Measurements from ENCODE around the gene PCDHGA7.
"Not testable (repeated sequence)": the region's sequence is repeated elsewhere in the genome, so short reads cannot be mapped to it uniquely, and the experiment has no call there.

The PCDHGA7 gene

DNA sequence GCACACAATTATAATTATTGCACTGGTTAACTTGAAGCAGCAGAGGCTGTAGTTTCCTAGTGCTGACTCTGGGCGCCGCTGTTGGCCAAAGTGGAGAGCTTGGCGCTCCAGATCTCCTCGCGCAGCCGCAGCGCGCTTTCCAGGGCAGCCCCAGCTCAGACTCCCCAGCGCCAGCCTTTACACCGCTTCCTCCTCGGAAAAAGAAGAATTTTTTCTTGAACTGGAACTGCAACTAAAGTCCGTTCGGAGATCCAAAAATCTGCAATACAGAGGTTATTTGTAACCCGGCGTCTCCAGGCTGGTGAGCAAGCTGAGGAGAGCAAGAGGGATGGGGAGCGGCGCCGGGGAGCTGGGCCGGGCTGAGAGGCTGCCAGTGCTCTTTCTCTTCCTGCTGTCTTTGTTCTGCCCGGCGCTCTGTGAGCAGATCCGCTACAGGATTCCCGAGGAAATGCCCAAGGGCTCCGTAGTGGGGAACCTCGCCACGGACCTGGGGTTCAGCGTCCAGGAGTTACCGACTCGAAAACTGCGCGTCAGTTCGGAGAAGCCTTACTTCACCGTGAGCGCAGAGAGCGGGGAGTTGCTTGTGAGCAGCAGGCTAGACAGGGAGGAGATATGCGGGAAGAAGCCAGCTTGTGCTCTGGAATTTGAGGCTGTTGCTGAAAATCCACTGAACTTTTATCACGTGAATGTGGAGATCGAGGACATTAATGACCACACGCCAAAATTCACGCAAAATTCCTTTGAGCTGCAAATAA lies 5.2 kb downstream of the PCDHGA7 start, which contains the start of gene PCDHGB4:
Gene PCDHGB4 (plus strand): TSS at position 142 of the 755 bp plus-strand sequence. CDS start 187 bp downstream, at position 329.
- peaks cover 77% of the 10 kb centered on the region for H3K27me3 Mint-ChIP-seq
- H3K4me3 Mint-ChIP-seq: peak within 1 kb of the TSS; percentile 42
- H3K36me3 Mint-ChIP-seq: peaks cover 10% of the 10 kb centered on the region
- peaks cover 15% of the 10 kb centered on the region for H3K9me3 Mint-ChIP-seq
- ATAC-seq, H3K27ac Mint-ChIP-seq, H3K4me1 Mint-ChIP-seq: not testable (repeated sequence)

DNA sequence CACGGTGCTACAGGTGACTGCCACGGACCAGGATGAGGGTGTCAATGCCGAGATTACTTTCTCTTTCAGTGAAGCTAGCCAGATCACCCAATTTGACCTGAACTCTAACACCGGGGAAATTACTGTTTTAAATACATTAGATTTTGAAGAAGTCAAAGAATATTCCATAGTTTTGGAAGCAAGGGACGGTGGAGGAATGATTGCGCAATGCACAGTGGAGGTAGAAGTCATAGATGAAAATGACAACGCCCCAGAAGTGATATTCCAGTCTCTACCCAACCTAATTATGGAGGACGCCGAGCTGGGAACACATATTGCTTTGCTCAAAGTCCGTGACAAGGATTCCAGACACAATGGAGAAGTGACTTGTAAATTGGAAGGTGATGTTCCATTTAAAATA lies 6.1 kb downstream of the PCDHGA7 start:
- H3K36me3 Mint-ChIP-seq: peaks cover 6% of the 10 kb centered on the region
- no peak overlapping the region for H3K27ac Mint-ChIP-seq

DNA sequence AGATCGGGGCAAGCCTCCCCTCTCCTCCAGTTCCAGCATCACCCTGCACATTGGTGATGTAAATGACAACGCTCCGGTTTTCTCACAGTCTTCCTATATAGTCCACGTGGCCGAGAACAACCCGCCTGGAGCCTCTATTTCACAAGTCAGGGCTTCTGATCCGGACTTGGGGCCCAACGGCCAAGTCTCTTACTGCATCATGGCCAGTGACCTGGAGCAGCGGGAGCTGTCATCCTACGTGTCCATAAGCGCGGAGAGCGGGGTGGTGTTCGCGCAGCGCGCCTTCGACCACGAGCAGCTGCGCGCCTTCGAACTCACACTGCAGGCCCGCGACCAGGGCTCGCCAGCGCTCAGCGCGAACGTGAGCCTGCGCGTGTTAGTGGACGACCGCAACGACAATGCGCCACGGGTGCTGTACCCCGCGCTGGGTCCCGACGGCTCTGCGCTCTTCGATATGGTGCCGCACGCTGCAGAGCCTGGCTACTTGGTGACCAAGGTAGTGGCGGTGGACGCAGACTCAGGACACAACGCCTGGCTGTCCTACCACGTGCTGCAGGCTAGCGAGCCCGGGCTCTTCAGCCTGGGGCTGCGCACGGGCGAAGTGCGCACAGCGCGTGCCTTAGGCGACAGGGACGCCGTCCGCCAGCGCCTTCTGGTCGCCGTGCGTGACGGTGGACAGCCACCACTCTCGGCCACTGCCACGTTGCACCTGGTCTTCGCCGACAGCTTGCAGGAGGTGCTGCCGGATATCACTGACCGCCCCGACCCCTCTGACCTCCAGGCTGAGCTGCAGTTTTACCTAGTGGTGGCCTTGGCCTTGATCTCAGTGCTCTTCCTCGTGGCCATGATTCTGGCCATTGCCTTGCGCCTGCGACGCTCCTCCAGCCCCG lies 6.9 kb downstream of the PCDHGA7 start:
- Mint-ChIP-seq H3K27ac (no peak overlapping the region), H3K4me1 (no peaks in the 10 kb centered on the region), H3K27me3 (peaks cover 82% of the 10 kb centered on the region), H3K4me3 (no peak overlapping the region), H3K36me3 (peaks cover 11% of the 10 kb centered on the region), H3K9me3 (peaks cover 19% of the 10 kb centered on the region)
- ATAC-seq: no peak

More for the DNA sequence above, 6.1 kb downstream of the PCDHGA7 start:
- Mint-ChIP-seq H3K9me3 (peaks cover 15% of the 10 kb centered on the region), H3K4me1 (no peaks in the 10 kb centered on the region), H3K27me3 (peaks cover 76% of the 10 kb centered on the region), H3K4me3 (no peak overlapping the region)
- no peak for ATAC-seq

DNA sequence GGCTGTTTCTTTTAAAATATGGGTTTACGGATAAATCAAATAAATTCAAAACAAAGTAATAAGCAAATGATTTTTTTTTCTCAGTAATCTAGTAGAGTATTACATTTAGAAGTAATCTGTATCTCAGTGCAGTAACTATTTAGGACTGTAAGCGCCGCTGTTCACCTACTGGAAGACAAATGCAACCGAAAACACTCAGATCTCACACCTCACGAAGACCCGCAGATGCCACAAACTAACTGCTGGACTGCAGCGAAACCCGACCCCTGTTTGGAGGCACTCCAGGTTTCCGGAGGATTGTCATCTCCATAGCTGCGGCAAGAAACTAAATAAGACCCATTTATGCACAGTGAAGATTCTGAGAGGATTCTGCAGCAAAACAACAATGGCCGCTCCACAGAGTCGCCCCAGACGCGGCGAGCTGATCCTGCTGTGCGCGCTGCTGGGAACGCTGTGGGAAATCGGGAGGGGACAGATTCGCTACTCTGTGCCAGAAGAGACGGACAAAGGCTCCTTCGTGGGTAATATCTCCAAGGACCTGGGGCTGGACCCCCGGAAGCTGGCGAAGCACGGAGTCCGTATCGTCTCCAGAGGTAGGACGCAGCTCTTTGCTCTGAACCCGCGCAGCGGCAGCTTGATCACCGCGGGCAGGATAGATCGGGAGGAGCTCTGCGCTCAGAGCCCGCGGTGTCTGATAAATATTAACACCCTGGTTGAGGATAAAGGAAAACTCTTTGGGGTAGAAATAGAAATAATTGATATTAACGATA lies 10.1 kb downstream of the PCDHGA7 start, which contains the start of gene PCDHGA8:
Gene PCDHGA8 (plus strand): TSS at position 205 of the 770 bp plus-strand sequence. CDS start 181 bp downstream, at position 386.
- Mint-ChIP-seq H3K36me3 (peaks cover 11% of the 10 kb centered on the region), H3K27me3 (peaks cover 83% of the 10 kb centered on the region), H3K9me3 (peaks cover 19% of the 10 kb centered on the region), H3K4me3 (no peak within 1 kb of the TSS), H3K27ac (no peak within 1 kb of the TSS), H3K4me1 (no peaks in the 10 kb centered on the region)
- ATAC-seq: no peak

DNA sequence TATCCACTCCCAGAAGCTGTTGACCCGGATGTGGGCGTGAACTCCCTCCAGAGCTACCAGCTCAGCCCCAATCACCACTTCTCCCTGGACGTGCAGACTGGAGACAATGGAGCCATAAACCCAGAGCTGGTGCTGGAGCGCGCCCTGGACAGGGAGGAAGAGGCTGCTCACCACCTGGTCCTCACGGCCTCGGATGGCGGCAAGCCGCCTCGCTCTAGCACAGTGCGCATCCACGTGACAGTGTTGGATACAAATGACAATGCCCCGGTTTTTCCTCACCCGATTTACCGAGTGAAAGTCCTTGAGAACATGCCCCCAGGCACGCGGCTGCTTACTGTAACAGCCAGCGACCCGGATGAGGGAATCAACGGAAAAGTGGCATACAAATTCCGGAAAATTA lies 10.7 kb downstream of the PCDHGA7 start:
- Mint-ChIP-seq H3K36me3 (peaks cover 11% of the 10 kb centered on the region), H3K9me3 (peaks cover 19% of the 10 kb centered on the region), H3K4me3 (no peak overlapping the region), H3K27me3 (peaks cover 80% of the 10 kb centered on the region), H3K4me1 (no peaks in the 10 kb centered on the region), H3K27ac (no peak overlapping the region)
- ATAC-seq: no peak

DNA sequence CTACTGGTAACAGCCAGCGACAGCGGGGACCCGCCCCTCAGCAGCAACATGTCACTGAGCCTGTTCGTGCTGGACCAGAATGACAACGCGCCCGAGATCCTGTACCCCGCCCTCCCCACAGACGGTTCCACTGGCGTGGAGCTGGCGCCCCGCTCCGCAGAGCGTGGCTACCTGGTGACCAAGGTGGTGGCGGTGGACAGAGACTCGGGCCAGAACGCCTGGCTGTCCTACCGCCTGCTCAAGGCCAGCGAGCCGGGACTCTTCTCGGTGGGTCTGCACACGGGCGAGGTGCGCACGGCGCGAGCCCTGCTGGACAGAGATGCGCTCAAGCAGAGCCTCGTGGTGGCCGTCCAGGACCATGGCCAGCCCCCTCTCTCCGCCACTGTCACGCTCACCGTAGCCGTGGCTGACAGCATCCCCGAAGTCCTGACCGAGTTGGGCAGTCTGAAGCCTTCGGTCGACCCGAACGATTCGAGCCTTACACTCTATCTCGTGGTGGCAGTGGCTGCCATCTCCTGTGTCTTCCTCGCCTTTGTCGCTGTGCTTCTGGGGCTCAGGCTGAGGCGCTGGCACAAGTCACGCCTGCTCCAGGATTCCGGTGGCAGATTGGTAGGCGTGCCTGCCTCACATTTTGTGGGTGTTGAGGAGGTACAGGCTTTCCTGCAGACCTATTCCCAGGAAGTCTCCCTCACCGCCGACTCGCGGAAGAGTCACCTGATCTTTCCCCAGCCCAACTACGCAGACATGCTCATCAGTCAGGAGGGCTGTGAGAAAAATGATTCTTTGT lies 12.1 kb downstream of the PCDHGA7 start:
- H3K27ac Mint-ChIP-seq, H3K4me3 Mint-ChIP-seq, H3K4me1 Mint-ChIP-seq, ATAC-seq: not testable (repeated sequence)
- H3K9me3 Mint-ChIP-seq: peaks cover 13% of the 10 kb centered on the region
- H3K36me3 Mint-ChIP-seq: peaks cover 11% of the 10 kb centered on the region
- peaks cover 79% of the 10 kb centered on the region for H3K27me3 Mint-ChIP-seq

DNA sequence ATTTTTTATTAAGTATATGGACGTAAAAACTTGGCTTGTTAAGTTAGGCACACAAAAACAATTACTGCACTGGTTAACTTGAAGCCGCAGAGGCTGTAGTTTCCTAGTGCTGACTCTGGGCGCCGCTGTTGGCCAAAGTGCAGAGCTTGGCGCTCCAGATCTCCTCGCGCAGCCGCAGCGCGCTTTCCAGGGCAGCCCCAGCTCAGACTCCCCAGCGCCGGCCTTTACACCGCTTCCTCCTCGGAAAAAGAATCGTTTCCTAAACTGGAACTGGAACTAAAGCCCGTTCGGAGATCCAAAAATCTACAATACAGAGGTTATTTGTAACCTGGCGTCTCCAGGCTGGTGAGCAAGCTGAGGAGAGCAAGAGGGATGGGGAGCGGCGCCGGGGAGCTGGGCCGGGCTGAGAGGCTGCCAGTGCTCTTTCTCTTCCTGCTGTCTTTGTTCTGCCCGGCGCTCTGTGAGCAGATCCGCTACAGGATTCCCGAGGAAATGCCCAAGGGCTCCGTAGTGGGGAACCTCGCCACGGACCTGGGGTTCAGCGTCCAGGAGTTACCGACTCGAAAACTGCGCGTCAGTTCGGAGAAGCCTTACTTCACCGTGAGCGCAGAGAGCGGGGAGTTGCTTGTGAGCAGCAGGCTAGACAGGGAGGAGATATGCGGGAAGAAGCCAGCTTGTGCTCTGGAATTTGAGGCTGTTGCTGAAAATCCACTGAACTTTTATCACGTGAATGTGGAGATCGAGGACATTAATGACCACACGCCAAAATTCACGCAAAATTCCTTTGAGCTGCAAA lies 15.4 kb downstream of the PCDHGA7 start, which contains the start of gene PCDHGB5:
Gene PCDHGB5 (plus strand): TSS at position 192 of the 796 bp plus-strand sequence. CDS start 181 bp downstream, at position 373.
- ATAC-seq: peak; percentile 56
- Mint-ChIP-seq H3K4me3 (peak within 1 kb of the TSS; percentile 63), H3K36me3 (peaks cover 10% of the 10 kb centered on the region), H3K27me3 (peaks cover 80% of the 10 kb centered on the region)
- H3K27ac Mint-ChIP-seq, H3K4me1 Mint-ChIP-seq, H3K9me3 Mint-ChIP-seq: not testable (repeated sequence)

DNA sequence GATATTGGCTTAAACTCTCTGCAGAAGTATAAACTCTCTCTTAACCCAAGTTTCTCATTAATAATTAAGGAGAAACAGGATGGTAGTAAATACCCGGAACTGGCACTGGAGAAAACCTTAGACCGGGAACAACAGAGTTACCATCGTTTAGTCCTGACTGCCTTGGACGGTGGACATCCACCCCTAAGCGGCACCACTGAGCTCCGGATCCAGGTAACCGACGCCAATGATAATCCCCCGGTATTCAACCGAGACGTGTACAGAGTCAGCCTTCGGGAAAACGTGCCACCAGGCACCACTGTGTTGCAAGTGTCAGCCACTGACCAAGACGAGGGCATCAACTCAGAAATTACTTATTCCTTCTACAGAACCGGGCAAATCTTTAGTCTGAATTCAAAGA lies 16.1 kb downstream of the PCDHGA7 start:
- no peaks in the 10 kb centered on the region for H3K4me1 Mint-ChIP-seq
- H3K4me3 Mint-ChIP-seq: no peak overlapping the region
- H3K27ac Mint-ChIP-seq: no peak overlapping the region
- H3K36me3 Mint-ChIP-seq: peaks cover 10% of the 10 kb centered on the region
- peaks cover 7% of the 10 kb centered on the region for H3K9me3 Mint-ChIP-seq
- no peak for ATAC-seq
- H3K27me3 Mint-ChIP-seq: peaks cover 80% of the 10 kb centered on the region

DNA sequence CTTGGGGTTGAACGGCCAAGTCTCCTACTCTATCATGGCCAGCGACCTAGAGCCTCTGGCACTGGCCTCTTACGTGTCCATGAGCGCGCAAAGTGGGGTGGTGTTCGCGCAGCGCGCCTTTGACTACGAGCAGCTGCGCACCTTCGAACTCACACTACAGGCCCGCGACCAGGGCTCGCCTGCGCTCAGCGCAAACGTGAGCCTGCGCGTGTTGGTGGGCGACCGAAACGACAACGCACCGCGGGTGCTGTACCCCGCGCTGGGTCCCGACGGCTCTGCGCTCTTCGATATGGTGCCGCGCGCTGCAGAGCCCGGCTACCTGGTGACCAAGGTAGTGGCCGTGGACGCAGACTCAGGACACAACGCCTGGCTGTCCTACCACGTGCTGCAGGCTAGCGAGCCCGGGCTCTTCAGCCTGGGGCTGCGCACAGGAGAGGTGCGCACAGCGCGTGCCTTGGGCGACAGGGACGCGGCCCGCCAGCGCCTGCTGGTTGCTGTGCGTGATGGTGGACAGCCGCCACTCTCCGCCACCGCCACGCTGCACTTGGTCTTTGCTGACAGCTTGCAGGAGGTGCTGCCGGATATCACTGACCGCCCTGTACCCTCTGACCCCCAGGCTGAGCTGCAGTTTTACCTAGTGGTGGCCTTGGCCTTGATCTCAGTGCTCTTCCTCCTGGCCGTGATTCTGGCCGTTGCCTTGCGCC lies 17.2 kb downstream of the PCDHGA7 start:
- H3K9me3 Mint-ChIP-seq: peaks cover 3% of the 10 kb centered on the region
- peaks cover 80% of the 10 kb centered on the region for H3K27me3 Mint-ChIP-seq
- no peak overlapping the region for H3K27ac Mint-ChIP-seq
- H3K4me3 Mint-ChIP-seq: peak overlapping the region; percentile 32
- no peak for ATAC-seq
- H3K4me1 Mint-ChIP-seq: no peaks in the 10 kb centered on the region
- peaks cover 6% of the 10 kb centered on the region for H3K36me3 Mint-ChIP-seq

DNA sequence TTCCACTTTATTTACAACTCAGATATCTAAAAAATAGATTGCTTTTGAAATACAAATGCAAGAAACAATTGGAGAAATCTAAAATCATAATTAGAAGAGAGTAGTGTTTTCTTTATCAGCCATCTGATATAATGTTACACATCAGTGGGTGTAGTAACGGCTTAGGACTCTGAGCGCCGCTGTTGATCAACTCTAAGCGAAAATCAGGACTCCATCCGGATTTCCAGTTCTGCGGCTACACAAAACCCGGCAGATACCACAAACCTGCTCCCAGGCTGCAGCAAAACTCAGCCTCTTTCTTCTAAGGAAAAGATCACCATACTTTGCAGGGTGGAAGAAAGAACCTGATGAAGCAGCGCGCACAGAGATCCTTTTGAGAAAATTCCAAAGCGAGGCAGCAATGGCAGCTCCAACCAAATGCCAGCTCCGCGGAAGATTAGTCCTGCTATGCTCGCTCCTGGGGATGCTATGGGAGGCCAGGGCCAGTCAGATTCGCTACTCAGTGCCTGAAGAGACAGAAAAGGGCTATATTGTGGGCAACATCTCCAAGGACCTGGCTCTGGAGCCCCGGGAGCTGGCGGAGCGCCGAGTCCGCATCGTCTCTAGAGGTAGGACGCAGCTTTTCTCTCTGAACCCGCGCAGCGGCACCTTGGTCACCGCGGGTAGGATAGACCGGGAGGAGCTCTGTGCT lies 20.2 kb downstream of the PCDHGA7 start, which contains the start of gene PCDHGA9:
Gene PCDHGA9 (plus strand): TSS at position 226 of the 691 bp plus-strand sequence. CDS start 175 bp downstream, at position 401.
- ATAC-seq: no peak
- Mint-ChIP-seq H3K27me3 (peaks cover 77% of the 10 kb centered on the region), H3K4me1 (no peaks in the 10 kb centered on the region), H3K4me3 (peak within 1 kb of the TSS; percentile 60), H3K27ac (no peak within 1 kb of the TSS), H3K9me3 (peaks cover 6% of the 10 kb centered on the region), H3K36me3 (peaks cover 6% of the 10 kb centered on the region)

DNA sequence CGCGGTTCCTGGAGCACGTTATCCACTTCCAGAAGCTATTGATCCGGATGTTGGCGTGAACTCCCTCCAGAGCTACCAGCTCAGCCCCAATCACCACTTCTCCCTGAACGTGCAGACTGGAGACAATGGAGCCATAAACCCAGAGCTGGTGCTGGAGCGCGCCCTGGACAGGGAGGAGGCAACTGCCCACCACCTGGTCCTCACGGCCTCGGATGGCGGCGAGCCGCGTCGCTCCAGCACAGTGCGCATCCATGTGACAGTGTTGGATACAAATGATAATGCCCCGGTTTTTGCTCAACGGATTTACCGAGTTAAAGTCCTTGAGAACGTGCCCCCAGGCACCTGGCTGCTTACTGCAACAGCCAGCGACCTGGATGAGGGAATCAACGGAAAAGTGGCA lies 20.8 kb downstream of the PCDHGA7 start:
- Mint-ChIP-seq H3K4me1 (no peaks in the 10 kb centered on the region), H3K9me3 (peaks cover 9% of the 10 kb centered on the region), H3K27ac (no peak overlapping the region), H3K36me3 (peaks cover 6% of the 10 kb centered on the region), H3K27me3 (peaks cover 84% of the 10 kb centered on the region), H3K4me3 (no peak overlapping the region)
- ATAC-seq: no peak

DNA sequence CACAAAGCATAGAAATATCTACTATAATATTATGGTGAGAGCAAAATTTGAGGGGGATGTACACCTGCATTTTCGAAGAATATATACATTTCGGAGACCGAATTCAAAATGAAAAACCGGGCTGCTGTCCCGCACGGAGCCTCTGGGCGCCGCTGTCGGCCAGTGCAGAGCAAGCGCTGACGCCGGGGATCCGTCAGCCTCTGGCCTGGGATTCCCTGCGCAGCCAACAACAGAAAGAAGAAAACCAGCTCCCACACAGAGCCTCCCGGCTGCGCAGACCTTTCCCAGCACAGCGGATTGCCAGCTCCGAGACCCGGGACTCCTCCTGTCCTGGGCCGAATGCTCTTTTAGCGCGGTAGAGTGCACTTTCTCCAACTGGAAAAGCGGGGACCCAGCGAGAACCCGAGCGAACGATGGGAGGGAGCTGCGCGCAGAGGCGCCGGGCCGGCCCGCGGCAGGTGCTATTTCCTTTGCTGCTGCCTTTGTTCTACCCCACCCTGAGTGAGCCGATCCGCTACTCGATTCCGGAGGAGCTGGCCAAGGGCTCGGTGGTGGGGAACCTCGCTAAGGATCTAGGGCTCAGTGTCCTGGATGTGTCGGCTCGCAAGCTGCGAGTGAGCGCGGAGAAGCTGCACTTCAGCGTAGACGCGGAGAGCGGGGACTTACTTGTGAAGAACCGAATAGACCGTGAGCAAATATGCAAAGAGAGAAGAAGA lies 25.4 kb downstream of the PCDHGA7 start, which contains the start of gene PCDHGB6:
Gene PCDHGB6 (plus strand): TSS at position 232 of the 716 bp plus-strand sequence. CDS start 182 bp downstream, at position 414.
- ATAC-seq, H3K27ac Mint-ChIP-seq, H3K4me1 Mint-ChIP-seq, H3K36me3 Mint-ChIP-seq: not testable (repeated sequence)
- H3K27me3 Mint-ChIP-seq: peaks cover 73% of the 10 kb centered on the region
- peaks cover 15% of the 10 kb centered on the region for H3K9me3 Mint-ChIP-seq
- peak within 1 kb of the TSS; percentile 64 for H3K4me3 Mint-ChIP-seq
